GM12878 (cell line): ENCODE data around the gene UBE2J2. TPM values are rescaled to one million over a fixed set of nuclear protein-coding genes. Genes with fewer than 3 reads are reported as not detected.

Experiments used
- ATAC-seq: fragments of 200-7000 bp; cut with Tn5 transposase; 3 replicates; pipeline ENCODE4 v1.9.1; 2020; ENCODE audit warnings: mild to moderate bottlenecking, moderate library complexity
- BruUV-seq: library from RNA; stranded (reverse); fragments of 400-500 nt; replicated peaks from 2 replicates; lab custom pipeline; 2021; lab: Mats Ljungman, UMichigan
- CTCF ChIA-PET: fragments of 300-600 bp; sonication (Branson Sonifier 250); formaldehyde crosslinking; extraction: SDS; loops from one replicate; lab custom pipeline; 2021; ENCODE audit warnings: inconsistent platforms; lab: Yijun Ruan, JAX
- POLR2A ChIA-PET: fragments of 350-600 bp; formaldehyde crosslinking; extraction: SDS; loops from one replicate; lab custom pipeline; 2021; ENCODE audit warnings: inconsistent platforms; lab: Charles Lee
- RAD21 ChIA-PET: fragments of 300-600 bp; sonication (Branson Sonifier 250); formaldehyde crosslinking; loops from one replicate; lab custom pipeline; 2023; ENCODE audit warnings: antibody characterized with exemption; ENCODE audit not compliant: unreplicated experiment; lab: Charles Lee
- SMC1A ChIA-PET: fragments of 300-600 bp; sonication (Branson Sonifier 250); formaldehyde crosslinking; loops from one replicate; lab custom pipeline; 2023; ENCODE audit not compliant: unreplicated experiment, uncharacterized antibody; lab: Charles Lee
- DNase-seq: peaks from one replicate; pipeline ENCODE4 v3.0.0-alpha.2; 2011; ENCODE audit warnings: low read depth, low spot score
- FAIRE-seq: peaks from 3 replicates; lab custom pipeline; 2011; peaks lifted over from hg19 to GRCh38; lab: Jason Lieb, UNC
- H2AFZ ChIP-seq: 2 replicates; pipeline ENCODE4 v1.6.0; 2011; ENCODE audit warnings: low read depth, low read length, control low read depth; ENCODE audit not compliant: control insufficient read depth
- H3K27ac ChIP-seq: 2 replicates; pipeline ENCODE4 v1.5.1; 2011; ENCODE audit warnings: control low read depth; ENCODE audit not compliant: control insufficient read depth, insufficient read depth
- H3K27me3 ChIP-seq, 2 experiments: replicated peaks in 1 of 2; 2 replicates each; pipeline versions ENCODE4 v1.6.0 to v1.6.1; 2011; ENCODE audit warnings: low read length in 1 of 2; ENCODE audit not compliant: control insufficient read depth in 2 of 2, insufficient read depth in 2 of 2
- H3K36me3 ChIP-seq, 2 experiments: 2 replicates each; pipeline ENCODE4 v1.5.1; 2011; ENCODE audit warnings: low read length in 1 of 2; ENCODE audit not compliant: control insufficient read depth in 2 of 2, insufficient read depth in 2 of 2
- H3K4me1 ChIP-seq: 2 replicates; pipeline ENCODE4 v1.6.1; 2011; ENCODE audit warnings: mild to moderate bottlenecking, low read length, moderate library complexity, mixed read lengths; ENCODE audit not compliant: control insufficient read depth, insufficient read depth
- H3K4me2 ChIP-seq: 2 replicates; pipeline ENCODE4 v1.6.0; 2011; ENCODE audit warnings: control low read depth; ENCODE audit not compliant: control insufficient read depth, insufficient read depth
- H3K4me3 ChIP-seq: fragments of 200-600 bp; sonication (generic); 2 replicates; pipeline ENCODE4 v1.5.1; 2016
- H3K79me2 ChIP-seq: 2 replicates; pipeline ENCODE4 v1.6.0; 2011; ENCODE audit warnings: low read length; ENCODE audit not compliant: control insufficient read depth, insufficient read depth
- H3K9ac ChIP-seq: 2 replicates; pipeline ENCODE4 v1.8.0; 2011; ENCODE audit warnings: low read length, control low read depth, mixed read lengths; ENCODE audit not compliant: control insufficient read depth, insufficient read depth
- H3K9me3 ChIP-seq: replicated peaks from 3 replicates; pipeline ENCODE4 v1.5.1; 2011; ENCODE audit warnings: mild to moderate bottlenecking, low read length; ENCODE audit not compliant: control insufficient read depth, insufficient read depth
- H4K20me1 ChIP-seq: 2 replicates; pipeline ENCODE4 v1.6.0; 2011; ENCODE audit not compliant: control insufficient read depth, insufficient read depth
- BCL11A ChIP-seq: IDR thresholded peaks from 2 replicates; pipeline ENCODE4 v1.6.1; 2011; ENCODE audit warnings: low read depth, low read length
- GABPA ChIP-seq: IDR thresholded peaks from 2 replicates; pipeline ENCODE4 v1.6.1; 2014; ENCODE audit warnings: antibody characterized with exemption, low read depth, mild to moderate bottlenecking, inconsistent platforms
- IKZF1 ChIP-seq: fragments of 450-650 bp; conservative IDR thresholded peaks from 2 replicates; pipeline ENCODE4 v1.6.1; 2017; ENCODE audit warnings: antibody characterized with exemption, mild to moderate bottlenecking
- MTA3 ChIP-seq: IDR thresholded peaks from 2 replicates; pipeline ENCODE4 v1.6.1; 2012; ENCODE audit warnings: low read length, inconsistent platforms, borderline replicate concordance
- MYB ChIP-seq: fragments of 150-350 bp; IDR thresholded peaks from 2 replicates; pipeline ENCODE4 v1.6.1; 2014; ENCODE audit warnings: mild to moderate bottlenecking, low read depth, low read length, borderline replicate concordance
- MYC ChIP-seq: IDR thresholded peaks from 2 replicates; pipeline ENCODE4 v1.6.1; 2011; ENCODE audit warnings: mild to moderate bottlenecking, low read length, moderate library complexity, inconsistent platforms; ENCODE audit not compliant: insufficient read depth, insufficient replicate concordance, insufficient read length, severe bottlenecking
- NFIC ChIP-seq: IDR thresholded peaks from 2 replicates; pipeline ENCODE4 v1.6.1; 2012; ENCODE audit warnings: low read depth, mild to moderate bottlenecking, inconsistent platforms, low read length, moderate library complexity
- POLR2AphosphoS2 ChIP-seq: IDR thresholded peaks from 2 replicates; pipeline ENCODE4 v1.6.1; 2011; ENCODE audit warnings: low read depth, mild to moderate bottlenecking, low read length, improper control_type of control experiment, moderate library complexity
- RB1 ChIP-seq: fragments of 450-650 bp; formaldehyde crosslinking; IDR thresholded peaks from 2 replicates; pipeline ENCODE4 v1.6.1; 2017; ENCODE audit warnings: mild to moderate bottlenecking, borderline replicate concordance
- RUNX3 ChIP-seq: IDR thresholded peaks from 2 replicates; pipeline ENCODE4 v1.6.1; 2012; ENCODE audit warnings: low read length, inconsistent platforms
- TBL1XR1 ChIP-seq: IDR thresholded peaks from 2 replicates; pipeline ENCODE4 v1.6.1; 2012; ENCODE audit warnings: low read depth, low read length, improper control_type of control experiment
- YY1 ChIP-seq: IDR thresholded peaks from 2 replicates; pipeline ENCODE4 v1.6.1; 2011; ENCODE audit warnings: low read depth, mild to moderate bottlenecking, low read length
- WGBS: methylation state at CpG from one replicate; pipeline ENCODE4 v1.1.6; 2016; ENCODE audit warnings: low lambda C conversion rate; ENCODE audit not compliant: insufficient replicate concordance, insufficient coverage; ENCODE audit errors: missing lambda C conversion rate; 5-methylcytosine and 5-hydroxymethylcytosine counted together
- in situ Hi-C: fragments of 300-500 bp; cut with MboI; formaldehyde crosslinking; loops from 9 replicates; pipeline ENCODE4 v1.14.3; 2018; ENCODE audit warnings: mixed read lengths
- intact Hi-C: fragments of 100-400 bp; cut with micrococcal nuclease; formaldehyde crosslinking; loops from one replicate; pipeline ENCODE4 v1.14.2; 2022; ENCODE audit not compliant: unreplicated experiment
- polyA plus RNA-seq, 11 experiments: library from polyadenylated mRNA; depleted of rRNA in 4 of 11; unstranded in 6 of 11; stranded (reverse) in 5 of 11; fragments of >200 nt; fragmentation: Nextera tagmentation in 4 of 11; fragmentation: Illumina TruSeq in 1 of 11; extraction: Ambion mirVana in 4 of 11; extraction: Trizol in 1 of 11; gene quantifications; 1 replicate in 1 of 11; 2 replicates in 10 of 11; pipeline versions ENCODE4 v1.2.1 to v1.2.3, GENCODE V29; 2011 to 2016; ENCODE audit warnings: inconsistent platforms in 2 of 11, missing spikeins in 2 of 11, low read depth in 1 of 11
- total RNA-seq, 4 experiments: library from RNA; depleted of rRNA in 3 of 4; stranded (reverse); fragments of >200 nt in 3 of 4; fragmentation: Illumina TruSeq in 1 of 4; extraction: Trizol in 1 of 4; gene quantifications; 2 replicates each; pipeline versions ENCODE4 v1.2.1 to v1.2.3, GENCODE V29; 2013 to 2021
- TF ChIP-seq, protein P1 (sequence below): fragments of 450-650 bp; IDR thresholded peaks from 2 replicates; pipeline ENCODE4 v1.6.1; 2016; ENCODE audit warnings: mild to moderate bottlenecking
- TF ChIP-seq, protein P2 (sequence below): IDR thresholded peaks from 2 replicates; pipeline ENCODE4 v1.6.1; 2011; ENCODE audit warnings: borderline replicate concordance, low read depth, mild to moderate bottlenecking, moderate library complexity, mixed read lengths, low read length; ENCODE audit not compliant: insufficient read depth; ENCODE audit errors: extremely low read length

The UBE2J2 gene
- total and polyA plus RNA-seq, 10 of the 15 experiments (the other 5 are each of a cell fraction or from before 2014, with no cell fraction given) = 0.72 to 70.5 (median 49.2) TPM

DNA sequence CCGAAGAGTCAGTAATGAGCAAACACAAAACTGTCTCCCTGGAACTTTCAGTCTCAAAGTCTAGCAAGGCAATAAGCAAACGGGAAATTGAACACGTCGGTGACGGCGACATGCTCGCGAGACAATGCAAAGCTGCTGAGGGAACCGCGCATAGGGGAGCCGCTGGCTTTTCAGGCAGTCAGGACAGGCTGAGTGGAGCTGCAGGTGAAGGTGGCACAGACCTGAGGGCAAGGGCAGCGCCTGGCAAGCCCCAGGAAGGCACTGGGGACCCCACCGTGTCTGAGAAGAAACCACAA is 45.9 kb upstream of the UBE2J2 start:
- WGBS = 96% methylated on average over 13 of the region's 13 CpGs
- intact Hi-C loops (no loop called here), in situ Hi-C loops (no loop called here)
- no peak overlapping the region for H2AFZ ChIP-seq
- no peaks in the 10 kb centered on the region for H3K27me3 ChIP-seq
- peaks cover 31% of the 10 kb centered on the region for H3K79me2 ChIP-seq
- ChIA-PET POLR2A (no interaction called here), SMC1A (no interaction called here), RAD21 (no interaction called here), CTCF (interaction anchor here (0.6 kb wide), 1 partner anchor 29 kb away, joined by 4 read pairs; no protein-coding TSS in a partner anchor)
- peaks cover 5% of the 10 kb centered on the region for H3K4me1 ChIP-seq
- no peaks in the 10 kb centered on the region for H3K9me3 ChIP-seq
- no peak overlapping the region for H3K4me3 ChIP-seq
- no peak overlapping the region for H3K27ac ChIP-seq
- no TSS peak for BruUV-seq
- no peak for DNase-seq
- TF ChIP-seq YY1 = no peak
- TF ChIP-seq, protein P1, sequence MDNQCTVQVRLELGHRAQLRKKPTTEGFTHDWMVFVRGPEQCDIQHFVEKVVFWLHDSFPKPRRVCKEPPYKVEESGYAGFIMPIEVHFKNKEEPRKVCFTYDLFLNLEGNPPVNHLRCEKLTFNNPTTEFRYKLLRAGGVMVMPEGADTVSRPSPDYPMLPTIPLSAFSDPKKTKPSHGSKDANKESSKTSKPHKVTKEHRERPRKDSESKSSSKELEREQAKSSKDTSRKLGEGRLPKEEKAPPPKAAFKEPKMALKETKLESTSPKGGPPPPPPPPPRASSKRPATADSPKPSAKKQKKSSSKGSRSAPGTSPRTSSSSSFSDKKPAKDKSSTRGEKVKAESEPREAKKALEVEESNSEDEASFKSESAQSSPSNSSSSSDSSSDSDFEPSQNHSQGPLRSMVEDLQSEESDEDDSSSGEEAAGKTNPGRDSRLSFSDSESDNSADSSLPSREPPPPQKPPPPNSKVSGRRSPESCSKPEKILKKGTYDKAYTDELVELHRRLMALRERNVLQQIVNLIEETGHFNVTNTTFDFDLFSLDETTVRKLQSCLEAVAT = peak; percentile 66; the same call in 1 of the 2 replicates
- no peak overlapping the region for H3K9ac ChIP-seq
- no peak overlapping the region for H3K4me2 ChIP-seq
- no peak for ATAC-seq
- H4K20me1 ChIP-seq = no peaks in the 10 kb centered on the region; the same call in 1 of the 2 replicates
- H3K36me3 ChIP-seq = peaks cover 0 to 15% of the 10 kb centered on the region in 2 experiments; a peak in 3 of 4 replicates
- FAIRE-seq = no peak

DNA sequence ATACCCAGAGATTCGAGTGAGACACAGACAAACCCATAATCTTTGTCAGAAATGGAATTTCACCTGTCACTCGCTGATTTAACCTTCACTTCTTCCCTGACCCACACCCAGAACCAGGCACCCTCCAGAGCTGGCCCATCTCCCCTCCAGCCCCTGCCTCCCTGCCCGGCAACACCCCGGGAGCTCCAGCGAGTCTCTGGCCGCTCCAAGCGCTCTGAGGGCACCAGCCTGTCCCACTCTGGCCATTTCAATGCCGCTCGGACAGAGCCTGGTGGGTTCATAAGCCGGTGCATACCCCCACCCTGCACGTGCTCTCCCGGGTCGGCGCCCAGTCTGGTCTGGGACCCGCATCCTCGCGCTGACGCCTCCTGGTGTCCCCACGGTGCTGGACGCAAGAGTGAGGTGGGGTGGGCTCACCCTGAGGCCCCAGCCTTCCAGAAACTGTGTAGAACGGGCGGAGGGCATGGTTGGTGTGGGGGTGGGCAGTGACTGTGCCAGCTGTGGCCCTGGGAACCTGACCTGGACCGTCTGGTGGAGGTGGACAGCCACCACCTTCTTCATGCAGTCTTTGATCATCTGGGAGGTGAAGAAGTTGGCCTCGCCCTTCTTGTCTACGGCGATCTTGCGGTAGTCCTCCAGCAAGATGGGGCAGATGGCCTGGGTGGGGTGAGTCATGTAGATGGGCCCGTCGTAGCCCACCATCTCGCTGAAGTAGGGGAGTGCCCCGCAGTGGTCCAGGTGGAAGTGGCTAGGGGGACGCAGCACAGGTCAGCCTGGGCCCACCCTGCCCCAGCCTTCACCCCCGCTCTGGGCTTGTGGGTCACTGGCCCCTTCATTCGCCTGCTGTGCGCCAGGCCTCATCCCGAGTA is 45.4 kb upstream of the UBE2J2 start:
- Histone ChIP-seq H3K9ac (no peak overlapping the region), H3K4me3 (no peak overlapping the region), H3K36me3 (peaks cover 0 to 19% of the 10 kb centered on the region in 2 experiments; a peak in 3 of 4 replicates), H3K27me3 (no peaks in the 10 kb centered on the region), H2AFZ (no peak overlapping the region), H3K4me1 (peaks cover 5% of the 10 kb centered on the region), H3K4me2 (no peak overlapping the region), H4K20me1 (no peaks in the 10 kb centered on the region; the same call in 1 of the 2 replicates), H3K27ac (no peak overlapping the region), H3K9me3 (no peaks in the 10 kb centered on the region), H3K79me2 (peaks cover 27% of the 10 kb centered on the region)
- 92% methylated on average over 36 of the region's 36 CpGs for WGBS
- ATAC-seq (no peak), DNase-seq (no peak), FAIRE-seq (no peak)
- ChIA-PET CTCF (interaction anchor here (0.6 kb wide), 1 partner anchor 29 kb away, joined by 4 read pairs; no protein-coding TSS in a partner anchor), POLR2A (no interaction called here), SMC1A (no interaction called here), RAD21 (no interaction called here)
- in situ Hi-C loops (no loop called here), intact Hi-C loops (no loop called here)
- no TSS peak for BruUV-seq
- TF ChIP-seq NFIC (no peak), RB1 (no peak), TBL1XR1 (no peak), BCL11A (no peak), MYC (no peak), POLR2AphosphoS2 (no peak), MTA3 (no peak), RUNX3 (no peak), MYB (no peak), GABPA (no peak), IKZF1 (no peak)
- TF ChIP-seq, protein P2, sequence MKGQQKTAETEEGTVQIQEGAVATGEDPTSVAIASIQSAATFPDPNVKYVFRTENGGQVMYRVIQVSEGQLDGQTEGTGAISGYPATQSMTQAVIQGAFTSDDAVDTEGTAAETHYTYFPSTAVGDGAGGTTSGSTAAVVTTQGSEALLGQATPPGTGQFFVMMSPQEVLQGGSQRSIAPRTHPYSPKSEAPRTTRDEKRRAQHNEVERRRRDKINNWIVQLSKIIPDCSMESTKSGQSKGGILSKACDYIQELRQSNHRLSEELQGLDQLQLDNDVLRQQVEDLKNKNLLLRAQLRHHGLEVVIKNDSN = no peak
